ENCODE data around the gene KIF3C.
A peak's percentile ranks its signal among the peaks of the same experiment; 100 is the strongest.
"Not testable (repeated sequence)": the region's sequence is repeated elsewhere in the genome, so short reads cannot be mapped to it uniquely, and the experiment has no call there.

Gene KIF3C

DNA sequence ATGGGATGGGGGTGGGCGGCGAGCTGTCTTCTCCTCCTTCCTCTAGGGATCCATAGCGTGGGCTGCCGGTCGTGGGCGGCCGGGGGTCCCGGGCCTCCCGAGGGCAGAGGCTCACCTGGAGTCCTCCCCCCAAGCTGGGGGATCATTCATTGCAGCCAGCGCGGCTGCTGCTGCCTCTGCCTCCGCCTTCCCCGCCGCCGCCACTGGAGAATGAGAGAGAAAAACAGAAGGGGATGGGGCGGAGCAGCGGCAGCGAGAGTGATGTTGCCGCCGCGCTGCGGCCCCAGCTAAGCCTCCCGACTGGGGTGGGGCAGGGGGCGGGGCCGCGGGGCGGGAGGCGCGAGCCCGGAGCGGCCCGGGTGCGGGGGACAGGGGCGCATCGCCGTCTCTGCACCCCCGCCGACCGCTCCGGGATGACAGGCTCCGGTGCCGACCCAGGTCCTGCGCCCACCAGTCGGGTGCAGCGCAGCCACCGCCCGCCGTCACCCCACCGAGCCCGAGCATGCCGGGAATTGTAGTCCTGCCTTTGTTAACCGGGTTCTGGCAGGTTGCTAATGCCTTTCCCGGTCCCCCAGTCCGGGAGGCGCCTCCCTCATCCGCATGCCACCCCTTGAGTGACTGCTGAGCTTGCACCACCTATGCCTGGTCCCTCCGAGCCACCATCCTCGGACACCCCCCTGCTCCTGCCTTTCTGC is at the start of gene KIF3C:
TSS of gene KIF3C (minus strand) at position 225 of the 695 bp plus-strand sequence. CDS start 580 bp downstream, outside the sequence.
- Histone ChIP-seq H3K4me1 (ENCODE audit: control insufficient read depth in 2 of 2, insufficient read depth in 2 of 2, low read length in 2 of 2) (peaks cover 5 to 6% of the 10 kb centered on the region in 2 donors), H3K9ac (ENCODE audit: low read depth in 1 of 2, low read length in 2 of 2) (peak within 1 kb of the TSS; percentile 47 to 61)

DNA sequence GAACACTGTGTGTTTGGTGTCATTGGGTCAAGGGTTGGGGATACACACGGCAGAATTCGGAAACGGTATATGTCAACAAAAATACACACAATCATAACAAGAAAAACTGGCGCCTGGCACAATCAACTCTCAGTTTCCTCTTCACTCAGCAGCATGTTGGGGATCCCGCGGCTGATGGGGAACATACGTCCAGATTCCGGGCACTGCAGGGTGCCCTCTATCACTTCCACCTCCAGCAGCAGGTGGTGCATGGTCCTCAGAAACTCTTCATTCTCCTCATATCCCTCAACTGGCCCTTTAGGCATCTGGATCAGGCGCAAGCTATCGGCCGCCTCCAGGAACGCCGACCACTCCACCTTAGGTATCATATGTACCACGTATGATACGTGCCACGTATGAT is 45.8 kb upstream of the KIF3C start:
- H3K27ac ChIP-seq (ENCODE audit: low read depth in 2 of 2, low read length in 2 of 2); H3K27me3 ChIP-seq (ENCODE audit: control insufficient read depth in 2 of 2, insufficient read depth in 2 of 2, low read length in 2 of 2); H3K4me1 ChIP-seq (ENCODE audit: control insufficient read depth in 2 of 2, insufficient read depth in 2 of 2, low read length in 2 of 2); H3K9ac ChIP-seq (ENCODE audit: low read depth in 1 of 2, low read length in 2 of 2); H3K9me3 ChIP-seq (ENCODE audit: control insufficient read depth in 2 of 2, low read length in 2 of 2); H3K36me3 ChIP-seq (ENCODE audit: control insufficient read depth in 2 of 2, insufficient read depth in 2 of 2, low read length in 2 of 2); H3K4me3 ChIP-seq (ENCODE audit: low read length in 2 of 2): not testable (repeated sequence)

More for the DNA sequence above, at the start of gene KIF3C:
- Histone ChIP-seq H3K4me3 (ENCODE audit: low read length in 2 of 2) (peak within 1 kb of the TSS; percentile 69 to 78), H3K27ac (ENCODE audit: low read depth in 2 of 2, low read length in 2 of 2) (no peak within 1 kb of the TSS), H3K9me3 (ENCODE audit: control insufficient read depth in 2 of 2, low read length in 2 of 2) (no peaks in the 10 kb centered on the region), H3K27me3 (ENCODE audit: control insufficient read depth in 2 of 2, insufficient read depth in 2 of 2, low read length in 2 of 2) (no peaks in the 10 kb centered on the region), H3K36me3 (ENCODE audit: control insufficient read depth in 2 of 2, insufficient read depth in 2 of 2, low read length in 2 of 2) (no peaks in the 10 kb centered on the region)

DNA sequence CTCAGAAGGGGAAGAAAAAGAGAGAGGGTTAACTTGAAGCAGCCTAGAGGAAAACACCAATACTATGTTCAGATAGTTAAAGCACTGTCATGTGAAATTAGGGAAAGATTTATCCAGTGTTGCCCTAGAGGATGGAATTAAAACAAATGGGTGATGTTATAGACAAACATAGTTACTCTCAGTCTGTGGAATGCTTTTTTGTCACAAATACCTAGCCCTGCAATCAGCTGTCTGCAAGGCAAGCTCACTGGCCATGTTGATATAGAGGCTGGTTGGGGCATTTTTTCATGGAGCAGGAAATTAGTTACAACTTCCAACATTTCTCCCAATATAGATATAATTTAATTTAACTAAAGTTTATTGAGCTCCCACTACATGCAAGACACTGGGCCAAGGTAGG is 43.2 kb upstream of the KIF3C start:
- H3K9me3 ChIP-seq (ENCODE audit: control insufficient read depth in 2 of 2, low read length in 2 of 2), result no peaks in the 10 kb centered on the region
- peaks cover 0 to 5% of the 10 kb centered on the region in 2 donors for H3K4me1 ChIP-seq (ENCODE audit: control insufficient read depth in 2 of 2, insufficient read depth in 2 of 2, low read length in 2 of 2)
- H3K9ac ChIP-seq (ENCODE audit: low read depth in 1 of 2, low read length in 2 of 2), result no peak overlapping the region
- no peaks in the 10 kb centered on the region for H3K27me3 ChIP-seq (ENCODE audit: control insufficient read depth in 2 of 2, insufficient read depth in 2 of 2, low read length in 2 of 2)
- H3K4me3 ChIP-seq (ENCODE audit: low read length in 2 of 2), result no peak overlapping the region
- H3K36me3 ChIP-seq (ENCODE audit: control insufficient read depth in 2 of 2, insufficient read depth in 2 of 2, low read length in 2 of 2), result no peaks in the 10 kb centered on the region
- H3K27ac ChIP-seq (ENCODE audit: low read depth in 2 of 2, low read length in 2 of 2), result no peak overlapping the region

DNA sequence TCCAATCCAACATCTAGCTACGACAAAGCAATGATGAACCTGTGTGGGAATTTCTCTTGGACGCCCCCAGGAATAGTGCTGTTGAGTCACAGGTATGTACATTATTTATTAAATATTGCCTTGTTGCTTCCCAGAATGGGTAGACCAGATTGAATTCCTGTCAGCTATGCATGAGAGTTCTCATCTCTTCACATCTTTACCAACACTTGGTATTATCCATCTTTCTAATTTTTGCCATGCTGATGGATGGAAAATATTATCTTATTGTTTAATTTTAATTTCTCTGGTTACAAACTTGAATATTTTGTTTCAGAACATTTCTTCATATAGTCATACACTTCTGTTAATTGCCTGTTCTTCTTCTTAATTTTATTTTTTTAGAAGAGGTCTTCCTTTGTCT is 42.0 kb upstream of the KIF3C start:
- H3K9me3 ChIP-seq (ENCODE audit: control insufficient read depth in 2 of 2, low read length in 2 of 2), result no peaks in the 10 kb centered on the region
- peaks cover 0 to 13% of the 10 kb centered on the region in 2 donors for H3K4me1 ChIP-seq (ENCODE audit: control insufficient read depth in 2 of 2, insufficient read depth in 2 of 2, low read length in 2 of 2)
- no peak overlapping the region for H3K9ac ChIP-seq (ENCODE audit: low read depth in 1 of 2, low read length in 2 of 2)
- H3K36me3 ChIP-seq (ENCODE audit: control insufficient read depth in 2 of 2, insufficient read depth in 2 of 2, low read length in 2 of 2), result no peaks in the 10 kb centered on the region
- no peak overlapping the region for H3K27ac ChIP-seq (ENCODE audit: low read depth in 2 of 2, low read length in 2 of 2)
- no peaks in the 10 kb centered on the region for H3K27me3 ChIP-seq (ENCODE audit: control insufficient read depth in 2 of 2, insufficient read depth in 2 of 2, low read length in 2 of 2)
- no peak overlapping the region for H3K4me3 ChIP-seq (ENCODE audit: low read length in 2 of 2)

DNA sequence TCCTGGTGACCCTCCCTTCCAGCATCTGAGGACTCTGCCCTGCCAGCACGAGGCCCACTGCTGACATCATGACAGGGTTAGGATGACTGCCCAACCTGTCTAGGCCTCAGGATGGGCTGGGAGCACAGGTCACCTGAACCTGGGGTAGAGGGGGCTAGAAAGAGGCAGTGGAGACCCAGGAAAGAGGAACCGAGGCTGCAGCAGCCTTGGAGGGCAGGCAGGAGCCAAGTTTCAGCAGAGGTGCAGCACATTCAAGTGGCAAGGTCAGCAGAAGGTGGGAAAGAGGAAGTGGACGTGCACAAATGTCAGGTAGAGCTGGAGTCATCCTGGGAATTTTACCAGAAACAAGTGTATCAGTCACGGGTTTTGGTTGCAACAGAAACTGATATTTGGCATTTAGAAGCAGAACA is 37.9 kb upstream of the KIF3C start:
- H3K4me3 ChIP-seq (ENCODE audit: low read length in 2 of 2), result no peak overlapping the region
- H3K9ac ChIP-seq (ENCODE audit: low read depth in 1 of 2, low read length in 2 of 2), result peak overlapping the region in 1 of 2 donors; percentile 2
- H3K27ac ChIP-seq (ENCODE audit: low read depth in 2 of 2, low read length in 2 of 2), result no peak overlapping the region
- no peaks in the 10 kb centered on the region for H3K36me3 ChIP-seq (ENCODE audit: control insufficient read depth in 2 of 2, insufficient read depth in 2 of 2, low read length in 2 of 2)
- no peaks in the 10 kb centered on the region for H3K9me3 ChIP-seq (ENCODE audit: control insufficient read depth in 2 of 2, low read length in 2 of 2)
- H3K27me3 ChIP-seq (ENCODE audit: control insufficient read depth in 2 of 2, insufficient read depth in 2 of 2, low read length in 2 of 2), result no peaks in the 10 kb centered on the region
- H3K4me1 ChIP-seq (ENCODE audit: control insufficient read depth in 2 of 2, insufficient read depth in 2 of 2, low read length in 2 of 2), result peaks cover 11 to 23% of the 10 kb centered on the region in 2 donors

DNA sequence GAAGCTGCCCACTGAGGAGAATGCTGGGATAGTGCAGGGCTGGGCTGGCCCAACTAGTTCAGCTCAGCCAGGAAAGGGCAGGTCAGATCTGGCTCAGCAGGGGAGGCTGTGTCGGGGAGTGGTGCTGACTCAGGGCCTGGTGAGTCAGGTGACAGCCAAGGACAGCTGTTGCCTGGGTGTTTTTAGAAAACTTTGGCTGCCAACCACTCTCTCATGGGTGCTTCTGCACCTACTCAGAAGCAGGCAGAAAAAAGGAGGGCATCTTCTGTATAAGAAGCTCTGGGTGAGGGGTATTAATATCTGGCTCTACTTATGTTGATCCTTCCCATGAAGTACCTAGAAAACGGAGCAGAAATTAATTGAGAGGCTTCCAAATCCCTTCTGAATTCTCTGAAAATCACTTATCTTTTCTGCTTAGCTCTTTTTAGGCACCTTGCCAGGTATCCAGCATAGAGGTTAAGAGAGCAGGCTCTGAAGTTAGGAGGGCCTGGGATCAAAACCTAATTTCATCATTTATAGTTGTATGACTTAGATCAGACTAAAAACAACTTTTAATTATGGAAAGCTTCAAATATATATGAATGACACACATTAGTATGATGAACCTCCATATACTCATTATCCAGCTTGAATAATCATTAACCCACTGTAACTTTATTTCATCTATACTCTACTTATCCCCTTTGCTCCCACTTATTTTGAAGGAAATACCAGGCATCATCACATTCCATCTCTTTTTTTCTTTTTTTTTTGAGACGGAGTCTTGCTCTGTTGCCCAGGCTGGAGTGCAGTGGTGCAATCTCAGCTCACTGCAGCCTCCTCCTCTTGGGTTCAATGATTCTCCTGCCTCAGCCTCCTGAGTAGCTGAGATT is 36.1 kb upstream of the KIF3C start:
- no peaks in the 10 kb centered on the region for H3K36me3 ChIP-seq (ENCODE audit: control insufficient read depth in 2 of 2, insufficient read depth in 2 of 2, low read length in 2 of 2)

DNA sequence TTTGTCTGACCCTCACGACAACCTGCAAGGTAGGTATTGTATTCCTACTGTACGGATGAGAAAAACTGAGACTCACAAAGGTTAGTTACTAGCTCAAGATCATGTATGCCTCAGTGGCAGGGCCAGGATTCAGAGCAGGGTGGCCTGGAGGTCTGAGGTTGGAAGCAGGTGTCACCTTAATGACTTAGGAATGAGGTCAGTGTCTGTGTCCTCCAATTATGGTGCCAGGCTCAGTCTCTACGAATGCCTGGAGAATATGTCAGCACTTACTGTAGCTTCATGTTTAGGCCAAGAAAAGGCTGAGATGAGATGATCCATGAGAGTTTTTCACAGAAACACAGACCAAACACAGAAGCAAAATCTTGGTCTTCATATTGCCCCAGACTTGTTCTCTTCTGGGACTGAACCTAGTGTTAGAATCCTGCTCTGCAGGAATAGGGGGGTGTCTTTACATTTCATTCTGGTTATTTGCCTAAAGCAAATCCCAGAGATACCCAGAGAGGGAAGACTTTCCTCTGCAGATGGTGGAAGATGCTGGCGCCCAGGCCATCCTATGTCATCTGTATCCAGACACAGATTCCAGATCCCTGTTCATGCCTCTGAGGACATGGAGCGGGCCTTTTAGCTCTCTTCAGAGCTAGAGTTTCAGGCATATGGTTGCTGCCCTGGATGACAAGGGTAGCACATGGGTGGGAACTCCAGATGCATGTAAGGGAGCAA is 35.3 kb upstream of the KIF3C start:
- H3K4me3 ChIP-seq (ENCODE audit: low read length in 2 of 2), result no peak overlapping the region
- no peaks in the 10 kb centered on the region for H3K9me3 ChIP-seq (ENCODE audit: control insufficient read depth in 2 of 2, low read length in 2 of 2)
- H3K27ac ChIP-seq (ENCODE audit: low read depth in 2 of 2, low read length in 2 of 2), result peak overlapping the region; percentile 59 to 80
- peaks cover 12 to 29% of the 10 kb centered on the region in 2 donors for H3K4me1 ChIP-seq (ENCODE audit: control insufficient read depth in 2 of 2, insufficient read depth in 2 of 2, low read length in 2 of 2)
- H3K36me3 ChIP-seq (ENCODE audit: control insufficient read depth in 2 of 2, insufficient read depth in 2 of 2, low read length in 2 of 2), result no peaks in the 10 kb centered on the region
- peak overlapping the region; percentile 32 to 34 for H3K9ac ChIP-seq (ENCODE audit: low read depth in 1 of 2, low read length in 2 of 2)
- no peaks in the 10 kb centered on the region for H3K27me3 ChIP-seq (ENCODE audit: control insufficient read depth in 2 of 2, insufficient read depth in 2 of 2, low read length in 2 of 2)

More for the DNA sequence above, 36.1 kb upstream of the KIF3C start:
- Histone ChIP-seq H3K9me3 (ENCODE audit: control insufficient read depth in 2 of 2, low read length in 2 of 2) (no peaks in the 10 kb centered on the region), H3K27ac (ENCODE audit: low read depth in 2 of 2, low read length in 2 of 2) (peak overlapping the region; percentile 59 to 80), H3K4me1 (ENCODE audit: control insufficient read depth in 2 of 2, insufficient read depth in 2 of 2, low read length in 2 of 2) (peaks cover 11 to 24% of the 10 kb centered on the region in 2 donors), H3K9ac (ENCODE audit: low read depth in 1 of 2, low read length in 2 of 2) (peak overlapping the region; percentile 32 to 34), H3K4me3 (ENCODE audit: low read length in 2 of 2) (no peak overlapping the region), H3K27me3 (ENCODE audit: control insufficient read depth in 2 of 2, insufficient read depth in 2 of 2, low read length in 2 of 2) (no peaks in the 10 kb centered on the region)

DNA sequence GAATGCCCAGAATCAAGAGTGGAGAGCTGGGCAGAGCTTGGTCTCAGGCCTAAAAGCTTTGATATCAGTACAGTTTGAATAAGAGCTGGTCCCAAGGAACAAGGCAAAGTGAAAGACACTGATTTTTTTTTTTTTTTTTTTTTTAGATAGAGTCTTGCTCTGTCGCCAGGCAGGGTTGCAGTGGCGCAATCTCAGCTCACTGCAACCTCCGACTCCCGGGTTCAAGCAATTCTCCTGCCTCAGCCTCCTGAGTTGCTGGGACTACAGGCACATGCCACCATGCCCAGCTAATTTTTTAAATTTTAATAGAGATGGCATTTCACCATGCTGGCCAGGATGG is 34.4 kb upstream of the KIF3C start:
- peaks cover 20 to 38% of the 10 kb centered on the region in 2 donors for H3K4me1 ChIP-seq (ENCODE audit: control insufficient read depth in 2 of 2, insufficient read depth in 2 of 2, low read length in 2 of 2)

DNA sequence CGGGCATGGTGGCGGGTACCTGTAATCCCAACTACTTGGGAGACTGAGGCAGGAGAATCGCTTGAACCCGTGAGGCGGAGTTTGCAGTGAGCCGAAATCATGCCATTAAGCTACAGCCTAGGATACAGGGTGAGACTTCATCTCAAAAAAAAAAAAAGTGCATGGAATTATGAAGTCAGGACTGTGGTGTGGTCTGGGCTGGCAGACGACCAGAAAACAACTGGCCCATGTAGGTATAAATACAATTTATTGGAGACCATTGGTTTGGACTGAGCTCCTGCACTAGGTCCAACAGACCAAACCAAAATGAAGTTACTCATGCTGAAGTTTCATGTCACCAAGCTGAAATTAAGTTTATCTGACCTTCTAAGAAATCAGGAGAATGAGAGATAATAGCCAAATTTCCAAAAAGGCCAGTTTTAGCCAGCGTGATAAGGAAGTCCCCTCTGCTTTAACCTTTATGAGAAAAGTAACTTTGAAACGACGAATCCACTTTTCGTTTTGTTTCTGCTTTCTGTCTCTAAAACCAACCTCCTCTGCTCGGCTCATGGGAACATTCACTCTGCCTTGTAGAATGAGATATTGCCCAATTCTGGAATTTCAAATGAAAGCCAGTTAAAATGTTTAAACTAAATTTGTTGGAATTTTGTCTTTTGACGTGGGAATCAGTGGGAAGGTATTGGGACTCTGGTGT is 33.9 kb upstream of the KIF3C start:
- Histone ChIP-seq H3K4me3 (ENCODE audit: low read length in 2 of 2) (no peak overlapping the region), H3K9ac (ENCODE audit: low read depth in 1 of 2, low read length in 2 of 2) (no peak overlapping the region), H3K4me1 (ENCODE audit: control insufficient read depth in 2 of 2, insufficient read depth in 2 of 2, low read length in 2 of 2) (peaks cover 20 to 40% of the 10 kb centered on the region in 2 donors), H3K27me3 (ENCODE audit: control insufficient read depth in 2 of 2, insufficient read depth in 2 of 2, low read length in 2 of 2) (no peaks in the 10 kb centered on the region), H3K9me3 (ENCODE audit: control insufficient read depth in 2 of 2, low read length in 2 of 2) (no peaks in the 10 kb centered on the region), H3K36me3 (ENCODE audit: control insufficient read depth in 2 of 2, insufficient read depth in 2 of 2, low read length in 2 of 2) (no peaks in the 10 kb centered on the region), H3K27ac (ENCODE audit: low read depth in 2 of 2, low read length in 2 of 2) (no peak overlapping the region)

More for the DNA sequence above, 34.4 kb upstream of the KIF3C start:
- H3K9me3 ChIP-seq (ENCODE audit: control insufficient read depth in 2 of 2, low read length in 2 of 2); H3K36me3 ChIP-seq (ENCODE audit: control insufficient read depth in 2 of 2, insufficient read depth in 2 of 2, low read length in 2 of 2); H3K4me3 ChIP-seq (ENCODE audit: low read length in 2 of 2); H3K9ac ChIP-seq (ENCODE audit: low read depth in 1 of 2, low read length in 2 of 2); H3K27ac ChIP-seq (ENCODE audit: low read depth in 2 of 2, low read length in 2 of 2); H3K27me3 ChIP-seq (ENCODE audit: control insufficient read depth in 2 of 2, insufficient read depth in 2 of 2, low read length in 2 of 2): not testable (repeated sequence)
